ENCODE measurements around the gene HPDL.
"Not testable (repeated sequence)": the region's sequence is repeated elsewhere in the genome, so short reads cannot be mapped to it uniquely, and the experiment has no call there.

Gene HPDL

DNA sequence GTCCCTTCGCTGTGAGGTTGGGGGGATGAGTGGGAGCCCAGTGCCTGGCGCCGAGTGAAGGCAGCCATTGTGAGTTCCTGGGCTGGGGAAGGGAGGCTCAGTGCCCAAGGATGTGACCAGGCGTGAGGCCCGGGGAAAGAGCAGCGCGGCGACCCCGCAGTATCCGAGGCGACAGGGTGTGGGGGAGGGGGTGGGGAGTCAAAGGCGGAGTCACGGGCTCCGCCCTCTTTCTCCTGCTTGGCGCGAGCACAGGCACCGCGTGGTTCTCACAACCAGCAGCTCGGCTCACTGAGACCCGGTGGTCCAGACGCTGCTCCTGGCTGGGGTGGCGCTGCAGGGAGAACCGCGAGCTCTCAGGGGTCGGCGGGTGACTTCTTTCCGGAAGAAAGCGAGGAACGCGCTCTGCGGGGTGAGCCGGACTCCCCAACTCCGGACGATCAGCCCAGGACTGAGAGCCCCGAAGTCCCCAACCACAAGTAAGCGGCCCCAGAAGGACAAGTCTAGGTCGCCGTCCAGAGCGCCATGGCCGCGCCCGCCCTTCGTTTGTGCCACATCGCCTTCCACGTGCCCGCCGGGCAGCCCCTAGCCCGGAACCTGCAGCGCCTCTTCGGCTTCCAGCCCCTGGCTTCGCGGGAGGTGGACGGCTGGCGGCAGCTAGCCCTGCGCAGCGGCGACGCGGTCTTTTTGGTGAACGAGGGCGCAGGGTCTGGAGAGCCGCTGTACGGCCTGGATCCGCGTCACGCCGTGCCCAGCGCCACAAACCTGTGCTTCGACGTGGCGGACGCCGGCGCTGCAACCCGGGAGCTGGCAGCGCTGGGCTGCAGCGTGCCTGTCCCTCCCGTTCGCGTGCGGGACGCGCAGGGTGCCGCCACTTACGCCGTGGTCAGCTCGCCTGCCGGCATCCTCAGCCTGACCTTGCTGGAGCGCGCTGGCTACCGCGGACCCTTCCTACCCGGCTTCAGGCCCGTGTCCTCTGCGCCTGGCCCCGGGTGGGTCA is at the start of gene HPDL:
TSS of gene HPDL (plus strand) at position 269 of the 997 bp plus-strand sequence. CDS start at position 523, 254 bp downstream.
- TF ChIP-seq, protein P1, sequence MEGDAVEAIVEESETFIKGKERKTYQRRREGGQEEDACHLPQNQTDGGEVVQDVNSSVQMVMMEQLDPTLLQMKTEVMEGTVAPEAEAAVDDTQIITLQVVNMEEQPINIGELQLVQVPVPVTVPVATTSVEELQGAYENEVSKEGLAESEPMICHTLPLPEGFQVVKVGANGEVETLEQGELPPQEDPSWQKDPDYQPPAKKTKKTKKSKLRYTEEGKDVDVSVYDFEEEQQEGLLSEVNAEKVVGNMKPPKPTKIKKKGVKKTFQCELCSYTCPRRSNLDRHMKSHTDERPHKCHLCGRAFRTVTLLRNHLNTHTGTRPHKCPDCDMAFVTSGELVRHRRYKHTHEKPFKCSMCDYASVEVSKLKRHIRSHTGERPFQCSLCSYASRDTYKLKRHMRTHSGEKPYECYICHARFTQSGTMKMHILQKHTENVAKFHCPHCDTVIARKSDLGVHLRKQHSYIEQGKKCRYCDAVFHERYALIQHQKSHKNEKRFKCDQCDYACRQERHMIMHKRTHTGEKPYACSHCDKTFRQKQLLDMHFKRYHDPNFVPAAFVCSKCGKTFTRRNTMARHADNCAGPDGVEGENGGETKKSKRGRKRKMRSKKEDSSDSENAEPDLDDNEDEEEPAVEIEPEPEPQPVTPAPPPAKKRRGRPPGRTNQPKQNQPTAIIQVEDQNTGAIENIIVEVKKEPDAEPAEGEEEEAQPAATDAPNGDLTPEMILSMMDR (IDR thresholded peaks at IDR 0.05; ENCODE audit: low read depth, low read length) = no peak
- DNase-seq (ENCODE audit: extremely low read depth, low read depth) = no peak

DNA sequence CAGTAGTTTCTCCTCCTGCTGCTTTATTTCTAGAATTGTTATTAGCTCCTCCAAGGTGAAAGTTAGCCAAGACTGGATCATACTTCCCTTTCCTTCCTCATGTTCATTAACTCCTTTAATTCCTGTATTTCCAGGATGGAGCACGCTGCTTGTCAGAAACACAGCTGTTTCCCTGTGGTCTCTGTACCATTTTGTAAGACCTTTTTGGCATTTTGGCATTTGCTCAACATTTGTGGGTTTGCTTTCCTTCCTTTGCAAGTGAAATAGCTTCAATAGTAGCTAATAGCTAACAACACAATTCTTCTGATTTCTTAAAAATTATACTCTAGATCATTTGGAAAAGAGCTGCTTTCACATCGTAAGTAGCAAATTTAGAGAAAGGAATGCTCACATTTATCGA is 44.3 kb upstream of the HPDL start:
- TF ChIP-seq, protein P1 (IDR thresholded peaks at IDR 0.05; ENCODE audit: low read depth, low read length) = no peak
- no peak for DNase-seq (ENCODE audit: extremely low read depth, low read depth)

GRCh38 chr1:45284858-45285257 is 41.8 kb upstream of the HPDL start:
- DNase-seq (ENCODE audit: extremely low read depth, low read depth) = not testable (repeated sequence)

DNA sequence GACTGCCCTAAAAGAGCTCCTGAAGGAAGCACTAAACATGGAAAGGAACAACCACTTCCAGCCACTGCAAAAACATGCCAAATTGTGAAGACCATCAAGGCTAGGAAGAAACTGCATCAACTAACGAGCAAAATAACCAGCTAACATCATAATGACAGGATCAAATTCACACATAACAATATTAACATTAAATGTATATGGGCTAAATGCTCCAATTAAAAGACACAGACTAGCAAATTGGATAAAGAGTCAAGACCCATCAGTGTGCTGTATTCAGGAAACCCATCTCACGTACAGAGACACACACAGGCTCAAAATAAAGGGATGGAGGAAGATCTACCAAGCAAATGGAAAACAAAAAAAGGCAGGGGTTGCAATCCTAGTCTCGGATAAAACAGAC is 40.2 kb upstream of the HPDL start:
- DNase-seq (ENCODE audit: extremely low read depth, low read depth) = not testable (repeated sequence)

DNA sequence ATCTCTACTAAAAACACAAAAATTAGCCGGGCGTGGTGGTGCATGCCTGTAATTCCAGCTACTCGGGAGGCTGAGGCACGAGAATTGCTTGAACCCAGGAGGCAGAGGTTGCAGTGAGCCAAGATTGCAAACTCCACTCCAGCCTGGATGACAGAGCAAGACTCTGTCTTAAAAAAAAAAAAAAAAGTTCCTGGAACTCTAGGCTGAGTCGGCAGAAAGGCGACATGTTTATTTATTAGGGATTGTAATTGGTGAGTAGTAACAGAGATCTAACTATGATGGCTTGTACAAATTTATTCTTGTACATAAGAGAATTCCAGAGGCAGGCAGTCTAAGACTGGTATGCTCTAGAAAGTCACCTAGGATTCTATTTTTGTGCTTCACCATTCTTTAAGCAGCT is 35.7 kb upstream of the HPDL start:
- DNase-seq (ENCODE audit: extremely low read depth, low read depth) = not testable (repeated sequence)

- no peak for DNase-seq (ENCODE audit: extremely low read depth, low read depth)
- TF ChIP-seq, protein P1 (IDR thresholded peaks at IDR 0.05; ENCODE audit: low read depth, low read length) = no peak
Observed at GRCh38 chr1:45291716-45292115, 35.0 kb upstream of the HPDL start.

DNA sequence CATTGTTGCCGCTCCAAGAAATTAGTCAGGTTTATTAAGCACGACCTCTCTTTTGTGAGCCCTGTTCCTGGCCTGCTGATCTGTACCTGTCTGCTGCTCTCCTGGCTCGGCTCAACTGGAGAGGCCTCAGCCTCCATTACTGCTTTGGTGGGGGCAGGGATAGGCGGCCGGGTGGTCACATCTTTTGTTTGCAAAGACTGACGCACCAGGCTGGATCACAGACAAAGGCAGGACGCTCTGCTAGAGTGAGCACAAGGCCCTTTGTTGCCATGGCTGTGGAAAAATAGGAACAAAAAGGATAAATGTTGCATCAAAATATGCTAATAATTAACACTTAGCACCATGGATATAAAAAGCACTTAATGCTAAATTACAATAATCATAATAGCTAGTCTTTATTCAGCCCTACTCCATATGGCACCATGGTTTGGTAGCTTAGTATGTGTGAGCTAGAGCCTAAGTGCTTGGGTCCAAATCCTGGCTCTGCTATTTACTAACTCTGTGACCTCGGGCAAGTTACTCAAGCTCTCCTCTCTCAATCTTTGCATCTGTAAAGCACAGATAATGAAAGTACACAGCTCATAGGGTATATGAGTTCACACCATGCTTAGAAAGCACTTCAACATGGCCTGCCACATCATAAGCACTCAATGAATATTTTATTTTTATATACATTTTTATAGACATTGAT is 28.9 kb upstream of the HPDL start:
- DNase-seq (ENCODE audit: extremely low read depth, low read depth) = no peak

GRCh38 chr1:45299296-45299695 is 27.4 kb upstream of the HPDL start:
- TF ChIP-seq, protein P1 (IDR thresholded peaks at IDR 0.05; ENCODE audit: low read depth, low read length) = no peak

More for the DNA sequence above, 28.9 kb upstream of the HPDL start:
- TF ChIP-seq, protein P1 (IDR thresholded peaks at IDR 0.05; ENCODE audit: low read depth, low read length) = no peak

More at GRCh38 chr1:45299296-45299695, 27.4 kb upstream of the HPDL start:
- DNase-seq (ENCODE audit: extremely low read depth, low read depth) = no peak

Measured in AG09319 (cell line).